HUDEP-2 (cell line): ENCODE results near the gene CFAP57.

Source experiments
- DNase-seq, 76 experiments: peaks; one replicate each; lab custom pipeline; 2025; ENCODE audit not compliant: unreplicated experiment in 76 of 76; lab: John Stamatoyannopoulos, UW

Gene CFAP57

GRCh38 chr1:43274125-43274803 lies 102.1 kb downstream of the CFAP57 start:
- no peak for DNase-seq

- DNase-seq, result no peak
Measured at GRCh38 chr1:43274804-43275180, 102.7 kb downstream of the CFAP57 start.

- no peak for DNase-seq
Measured at GRCh38 chr1:43275826-43276620, 103.9 kb downstream of the CFAP57 start.

- DNase-seq, result no peak
Measured at GRCh38 chr1:43276673-43277072, 104.5 kb downstream of the CFAP57 start.

GRCh38 chr1:43277116-43277876 lies 105.2 kb downstream of the CFAP57 start:
- no peak for DNase-seq

GRCh38 chr1:43279161-43279560 lies 107.0 kb downstream of the CFAP57 start:
- DNase-seq, result no peak

GRCh38 chr1:43279666-43280065 lies 107.5 kb downstream of the CFAP57 start:
- no peak for DNase-seq

- DNase-seq, result no peak
Measured at GRCh38 chr1:43280692-43281091, 108.6 kb downstream of the CFAP57 start.

- no peak for DNase-seq
Measured at GRCh38 chr1:43282220-43283195, 110.4 kb downstream of the CFAP57 start.

GRCh38 chr1:43284065-43284464 lies 111.9 kb downstream of the CFAP57 start:
- DNase-seq, result no peak

GRCh38 chr1:43284546-43285110 lies 112.5 kb downstream of the CFAP57 start:
- no peak for DNase-seq

- no peak for DNase-seq
Measured at GRCh38 chr1:43285269-43285990, 113.3 kb downstream of the CFAP57 start, which contains the start of gene C1orf210. Gene C1orf210 (minus strand): TSS chr1:43285581. CDS start chr1:43283270, 2,311 bp downstream.

GRCh38 chr1:43286115-43286514 lies 114.0 kb downstream of the CFAP57 start:
- no peak for DNase-seq

- DNase-seq, result no peak
Measured at GRCh38 chr1:43286533-43286932, 114.4 kb downstream of the CFAP57 start.

- no peak for DNase-seq
Measured at GRCh38 chr1:43288058-43288784, 116.1 kb downstream of the CFAP57 start.

GRCh38 chr1:43288785-43289706 lies 116.9 kb downstream of the CFAP57 start:
- no peak for DNase-seq

- no peak for DNase-seq
Measured at GRCh38 chr1:43292216-43292615, 120.1 kb downstream of the CFAP57 start.

- DNase-seq, result no peak
Measured at GRCh38 chr1:43292679-43293078, 120.5 kb downstream of the CFAP57 start.
